HepG2 (cell line): ENCODE data around the gene IVD. TPM values are rescaled to one million over a fixed set of nuclear protein-coding genes. Genes with fewer than 3 reads are reported as not detected.

Experiments used
- JUN ChIP-seq: sonication (generic); formaldehyde crosslinking; IDR thresholded peaks from 2 replicates; pipeline ENCODE4 v1.4.0; 2020; ENCODE audit warnings: mild to moderate bottlenecking, missing genetic modification reagents
- POGZ ChIP-seq: sonication (generic); formaldehyde crosslinking; IDR thresholded peaks from 2 replicates; pipeline ENCODE4 v1.4.0; 2020; ENCODE audit warnings: mild to moderate bottlenecking, missing genetic modification reagents
- POLR2A ChIP-seq, 2 experiments: IDR thresholded peaks; 2 replicates each; pipeline ENCODE4 v1.6.1; 2011; ENCODE audit warnings: low read depth in 2 of 2, low read length in 2 of 2, mild to moderate bottlenecking in 1 of 2, moderate library complexity in 1 of 2; ENCODE audit not compliant: insufficient read depth in 1 of 2
- ZNF839 ChIP-seq: sonication (generic); formaldehyde crosslinking; IDR thresholded peaks from 2 replicates; pipeline ENCODE4 v1.4.0; 2020; ENCODE audit warnings: missing genetic modification reagents, mild to moderate bottlenecking, borderline replicate concordance
- ZNF878 ChIP-seq: sonication (generic); formaldehyde crosslinking; IDR thresholded peaks from 2 replicates; pipeline ENCODE4 v1.8.1; 2023; ENCODE audit warnings: mild to moderate bottlenecking, missing genetic modification reagents, moderate library complexity
- polyA plus RNA-seq, 8 experiments: library from polyadenylated mRNA; depleted of rRNA in 3 of 8; stranded (reverse) in 7 of 8; unstranded in 1 of 8; fragments of >200 nt; fragmentation: Illumina TruSeq in 4 of 8; extraction: Trizol in 4 of 8; gene quantifications; 2 replicates each; pipeline versions ENCODE4 v1.2.1 to v1.2.3, GENCODE V29; 2011 to 2016; ENCODE audit warnings: low read depth in 4 of 8, missing spikeins in 1 of 8, mixed read lengths in 1 of 8; ENCODE audit not compliant: insufficient read depth in 1 of 8
- total RNA-seq, 5 experiments: library from RNA; depleted of rRNA; stranded (reverse); fragments of >200 nt; fragmentation: Illumina TruSeq; extraction: Trizol; gene quantifications; 2 replicates each; pipeline ENCODE4 v1.2.3, GENCODE V29; 2016; ENCODE audit warnings: low read depth in 1 of 5
- TF ChIP-seq, protein P1 (sequence below): sonication (generic); formaldehyde crosslinking; IDR thresholded peaks from 2 replicates; pipeline ENCODE4 v1.4.0; 2020; ENCODE audit warnings: missing genetic modification reagents
- TF ChIP-seq, protein P2 (sequence below): sonication (generic); formaldehyde crosslinking; IDR thresholded peaks from 2 replicates; pipeline ENCODE4 v1.4.0; 2020; ENCODE audit warnings: missing genetic modification reagents, borderline replicate concordance
- TF ChIP-seq, protein P3 (sequence below): sonication (generic); formaldehyde crosslinking; IDR thresholded peaks from 2 replicates; pipeline ENCODE4 v1.4.0; 2020; ENCODE audit warnings: missing genetic modification reagents
- TF ChIP-seq, protein P4 (sequence below): sonication (generic); formaldehyde crosslinking; IDR thresholded peaks from 2 replicates; pipeline ENCODE4 v1.5.1; 2020; ENCODE audit warnings: mild to moderate bottlenecking, missing genetic modification reagents, moderate library complexity

The IVD gene
- total and polyA plus RNA-seq, 2 of the 13 experiments (the other 11 are each of a cell fraction or from before 2014, with no cell fraction given): 48.0 to 53.9 TPM

DNA sequence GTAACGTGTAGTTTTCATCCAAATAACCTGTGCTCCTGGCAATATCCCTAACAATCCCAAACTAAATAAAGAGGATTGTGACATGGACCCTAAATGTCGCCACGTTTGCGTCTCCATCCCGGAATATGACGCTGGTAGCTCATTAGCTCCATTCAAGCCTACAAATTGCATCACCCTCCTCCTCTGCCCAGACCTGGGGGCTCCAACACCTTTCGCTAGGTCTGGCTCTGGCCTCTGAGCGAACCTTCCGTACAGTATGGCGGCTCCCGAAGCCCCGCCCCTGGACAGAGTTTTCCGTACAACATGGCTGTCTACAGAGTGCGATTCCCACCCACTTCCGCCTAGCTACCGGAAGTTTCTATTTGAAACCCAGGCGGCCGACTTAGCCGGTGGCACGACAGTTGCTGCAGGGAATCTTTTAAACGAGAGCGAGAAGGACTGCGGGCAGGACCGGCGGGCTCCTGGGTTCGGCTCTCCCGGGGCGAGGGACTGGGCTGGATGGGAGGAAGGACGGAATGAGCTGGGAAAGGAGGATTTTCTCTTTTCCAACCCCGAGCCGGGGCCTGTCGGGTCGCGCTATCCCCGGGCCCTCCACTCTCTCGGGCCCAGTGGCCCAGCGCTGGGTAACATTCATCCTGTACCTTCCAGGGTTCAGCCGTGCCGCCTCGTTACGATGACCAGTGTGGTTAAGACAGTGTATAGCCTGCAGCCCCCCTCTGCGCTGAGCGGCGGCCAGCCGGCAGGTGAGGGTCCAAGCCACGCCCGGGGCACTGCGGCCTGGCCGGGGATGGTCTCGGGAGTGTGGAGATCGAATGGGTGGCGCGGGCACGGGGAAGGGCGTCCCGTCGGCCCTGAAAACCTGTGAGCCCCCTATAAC, 22.8 kb upstream of the IVD start, which contains the start of gene KNSTRN (continued):
- TF ChIP-seq, protein P1, sequence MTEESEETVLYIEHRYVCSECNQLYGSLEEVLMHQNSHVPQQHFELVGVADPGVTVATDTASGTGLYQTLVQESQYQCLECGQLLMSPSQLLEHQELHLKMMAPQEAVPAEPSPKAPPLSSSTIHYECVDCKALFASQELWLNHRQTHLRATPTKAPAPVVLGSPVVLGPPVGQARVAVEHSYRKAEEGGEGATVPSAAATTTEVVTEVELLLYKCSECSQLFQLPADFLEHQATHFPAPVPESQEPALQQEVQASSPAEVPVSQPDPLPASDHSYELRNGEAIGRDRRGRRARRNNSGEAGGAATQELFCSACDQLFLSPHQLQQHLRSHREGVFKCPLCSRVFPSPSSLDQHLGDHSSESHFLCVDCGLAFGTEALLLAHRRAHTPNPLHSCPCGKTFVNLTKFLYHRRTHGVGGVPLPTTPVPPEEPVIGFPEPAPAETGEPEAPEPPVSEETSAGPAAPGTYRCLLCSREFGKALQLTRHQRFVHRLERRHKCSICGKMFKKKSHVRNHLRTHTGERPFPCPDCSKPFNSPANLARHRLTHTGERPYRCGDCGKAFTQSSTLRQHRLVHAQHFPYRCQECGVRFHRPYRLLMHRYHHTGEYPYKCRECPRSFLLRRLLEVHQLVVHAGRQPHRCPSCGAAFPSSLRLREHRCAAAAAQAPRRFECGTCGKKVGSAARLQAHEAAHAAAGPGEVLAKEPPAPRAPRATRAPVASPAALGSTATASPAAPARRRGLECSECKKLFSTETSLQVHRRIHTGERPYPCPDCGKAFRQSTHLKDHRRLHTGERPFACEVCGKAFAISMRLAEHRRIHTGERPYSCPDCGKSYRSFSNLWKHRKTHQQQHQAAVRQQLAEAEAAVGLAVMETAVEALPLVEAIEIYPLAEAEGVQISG (CRISPR knock-in tag): peak; percentile 89
- TF ChIP-seq POGZ (CRISPR knock-in tag) (peak; percentile 39; the same call in 1 of the 2 replicates), ZNF878 (CRISPR knock-in tag) (peak; percentile 74; the same call in 1 of the 2 replicates), ZNF839 (CRISPR knock-in tag) (0 out of 2 replicates have a peak, but pooled peaks have one; percentile 41), POLR2A (IDR thresholded peaks at IDR 0.05; ENCODE audit: insufficient read depth in 1 of 2, low read depth in 2 of 2, low read length in 2 of 2) (peak; percentile 41 to 58; a peak in 2 of 4 replicates), JUN (0 out of 2 replicates have a peak, but pooled peaks have one; percentile 19)
- TF ChIP-seq, protein P2, sequence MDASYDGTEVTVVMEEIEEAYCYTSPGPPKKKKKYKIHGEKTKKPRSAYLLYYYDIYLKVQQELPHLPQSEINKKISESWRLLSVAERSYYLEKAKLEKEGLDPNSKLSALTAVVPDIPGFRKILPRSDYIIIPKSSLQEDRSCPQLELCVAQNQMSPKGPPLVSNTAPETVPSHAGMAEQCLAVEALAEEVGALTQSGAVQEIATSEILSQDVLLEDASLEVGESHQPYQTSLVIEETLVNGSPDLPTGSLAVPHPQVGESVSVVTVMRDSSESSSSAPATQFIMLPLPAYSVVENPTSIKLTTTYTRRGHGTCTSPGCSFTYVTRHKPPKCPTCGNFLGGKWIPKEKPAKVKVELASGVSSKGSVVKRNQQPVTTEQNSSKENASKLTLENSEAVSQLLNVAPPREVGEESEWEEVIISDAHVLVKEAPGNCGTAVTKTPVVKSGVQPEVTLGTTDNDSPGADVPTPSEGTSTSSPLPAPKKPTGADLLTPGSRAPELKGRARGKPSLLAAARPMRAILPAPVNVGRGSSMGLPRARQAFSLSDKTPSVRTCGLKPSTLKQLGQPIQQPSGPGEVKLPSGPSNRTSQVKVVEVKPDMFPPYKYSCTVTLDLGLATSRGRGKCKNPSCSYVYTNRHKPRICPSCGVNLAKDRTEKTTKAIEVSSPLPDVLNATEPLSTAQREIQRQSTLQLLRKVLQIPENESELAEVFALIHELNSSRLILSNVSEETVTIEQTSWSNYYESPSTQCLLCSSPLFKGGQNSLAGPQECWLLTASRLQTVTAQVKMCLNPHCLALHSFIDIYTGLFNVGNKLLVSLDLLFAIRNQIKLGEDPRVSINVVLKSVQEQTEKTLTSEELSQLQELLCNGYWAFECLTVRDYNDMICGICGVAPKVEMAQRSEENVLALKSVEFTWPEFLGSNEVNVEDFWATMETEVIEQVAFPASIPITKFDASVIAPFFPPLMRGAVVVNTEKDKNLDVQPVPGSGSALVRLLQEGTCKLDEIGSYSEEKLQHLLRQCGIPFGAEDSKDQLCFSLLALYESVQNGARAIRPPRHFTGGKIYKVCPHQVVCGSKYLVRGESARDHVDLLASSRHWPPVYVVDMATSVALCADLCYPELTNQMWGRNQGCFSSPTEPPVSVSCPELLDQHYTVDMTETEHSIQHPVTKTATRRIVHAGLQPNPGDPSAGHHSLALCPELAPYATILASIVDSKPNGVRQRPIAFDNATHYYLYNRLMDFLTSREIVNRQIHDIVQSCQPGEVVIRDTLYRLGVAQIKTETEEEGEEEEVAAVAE: peak; percentile 30; the same call in 1 of the 2 replicates
- TF ChIP-seq, protein P3, sequence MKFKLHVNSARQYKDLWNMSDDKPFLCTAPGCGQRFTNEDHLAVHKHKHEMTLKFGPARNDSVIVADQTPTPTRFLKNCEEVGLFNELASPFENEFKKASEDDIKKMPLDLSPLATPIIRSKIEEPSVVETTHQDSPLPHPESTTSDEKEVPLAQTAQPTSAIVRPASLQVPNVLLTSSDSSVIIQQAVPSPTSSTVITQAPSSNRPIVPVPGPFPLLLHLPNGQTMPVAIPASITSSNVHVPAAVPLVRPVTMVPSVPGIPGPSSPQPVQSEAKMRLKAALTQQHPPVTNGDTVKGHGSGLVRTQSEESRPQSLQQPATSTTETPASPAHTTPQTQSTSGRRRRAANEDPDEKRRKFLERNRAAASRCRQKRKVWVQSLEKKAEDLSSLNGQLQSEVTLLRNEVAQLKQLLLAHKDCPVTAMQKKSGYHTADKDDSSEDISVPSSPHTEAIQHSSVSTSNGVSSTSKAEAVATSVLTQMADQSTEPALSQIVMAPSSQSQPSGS (CRISPR knock-in tag): peak; percentile 17; the same call in 1 of the 2 replicates
- TF ChIP-seq, protein P4, sequence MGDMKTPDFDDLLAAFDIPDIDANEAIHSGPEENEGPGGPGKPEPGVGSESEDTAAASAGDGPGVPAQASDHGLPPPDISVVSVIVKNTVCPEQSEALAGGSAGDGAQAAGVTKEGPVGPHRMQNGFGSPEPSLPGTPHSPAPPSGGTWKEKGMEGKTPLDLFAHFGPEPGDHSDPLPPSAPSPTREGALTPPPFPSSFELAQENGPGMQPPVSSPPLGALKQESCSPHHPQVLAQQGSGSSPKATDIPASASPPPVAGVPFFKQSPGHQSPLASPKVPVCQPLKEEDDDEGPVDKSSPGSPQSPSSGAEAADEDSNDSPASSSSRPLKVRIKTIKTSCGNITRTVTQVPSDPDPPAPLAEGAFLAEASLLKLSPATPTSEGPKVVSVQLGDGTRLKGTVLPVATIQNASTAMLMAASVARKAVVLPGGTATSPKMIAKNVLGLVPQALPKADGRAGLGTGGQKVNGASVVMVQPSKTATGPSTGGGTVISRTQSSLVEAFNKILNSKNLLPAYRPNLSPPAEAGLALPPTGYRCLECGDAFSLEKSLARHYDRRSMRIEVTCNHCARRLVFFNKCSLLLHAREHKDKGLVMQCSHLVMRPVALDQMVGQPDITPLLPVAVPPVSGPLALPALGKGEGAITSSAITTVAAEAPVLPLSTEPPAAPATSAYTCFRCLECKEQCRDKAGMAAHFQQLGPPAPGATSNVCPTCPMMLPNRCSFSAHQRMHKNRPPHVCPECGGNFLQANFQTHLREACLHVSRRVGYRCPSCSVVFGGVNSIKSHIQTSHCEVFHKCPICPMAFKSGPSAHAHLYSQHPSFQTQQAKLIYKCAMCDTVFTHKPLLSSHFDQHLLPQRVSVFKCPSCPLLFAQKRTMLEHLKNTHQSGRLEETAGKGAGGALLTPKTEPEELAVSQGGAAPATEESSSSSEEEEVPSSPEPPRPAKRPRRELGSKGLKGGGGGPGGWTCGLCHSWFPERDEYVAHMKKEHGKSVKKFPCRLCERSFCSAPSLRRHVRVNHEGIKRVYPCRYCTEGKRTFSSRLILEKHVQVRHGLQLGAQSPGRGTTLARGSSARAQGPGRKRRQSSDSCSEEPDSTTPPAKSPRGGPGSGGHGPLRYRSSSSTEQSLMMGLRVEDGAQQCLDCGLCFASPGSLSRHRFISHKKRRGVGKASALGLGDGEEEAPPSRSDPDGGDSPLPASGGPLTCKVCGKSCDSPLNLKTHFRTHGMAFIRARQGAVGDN (CRISPR knock-in tag): peak; percentile 75
